Left ventricle myocardium inferior (tissue), 1 donor: Measurements from ENCODE around the gene GPR107. TPM values are rescaled to one million over a fixed set of nuclear protein-coding genes. Genes with fewer than 3 reads are reported as not detected.
"Not testable (repeated sequence)": the region's sequence is repeated elsewhere in the genome, so short reads cannot be mapped to it uniquely, and the experiment has no call there.

Experiments
- DNase-seq: peaks from one replicate; pipeline ENCODE4 v3.0.0-alpha.2; 2020
- H3K27ac ChIP-seq: fragments of 200-600 bp; replicated peaks from 2 replicates; pipeline ENCODE4 v1.8.0; 2021
- H3K27me3 ChIP-seq: fragments of 200-600 bp; 2 replicates; pipeline ENCODE4 v1.8.0; 2021; ENCODE audit warnings: low read depth
- H3K36me3 ChIP-seq: fragments of 200-600 bp; 2 replicates; pipeline ENCODE4 v1.8.0; 2021
- H3K4me1 ChIP-seq: fragments of 200-600 bp; 2 replicates; pipeline ENCODE4 v1.8.0; 2021
- H3K4me3 ChIP-seq: fragments of 200-600 bp; 2 replicates; pipeline ENCODE4 v1.8.0; 2021; ENCODE audit warnings: mild to moderate bottlenecking, moderate library complexity
- H3K9me3 ChIP-seq: fragments of 200-600 bp; replicated peaks from 2 replicates; pipeline ENCODE4 v1.8.0; 2021
- CTCF ChIP-seq: fragments of 200-600 bp; IDR thresholded peaks from 2 replicates; pipeline ENCODE4 v1.8.0; 2021; ENCODE audit warnings: antibody characterized with exemption, mild to moderate bottlenecking, borderline replicate concordance
- intact Hi-C: fragments of 100-400 bp; cut with micrococcal nuclease; formaldehyde crosslinking; loops from one replicate; pipeline ENCODE4 v1.11.0; 2022
- total RNA-seq: library from RNA; stranded (reverse); fragmentation: NEBNext Ultra II Directional; extraction: Animal tissue kit (Norgen Biotek cat#: 25700); gene quantifications from one replicate; pipeline ENCODE4 v1.2.1, GENCODE V29; 2021
- donor health status: DM: no; HTN: yes; CAD: no; lungs with severe emphysema.

Gene GPR107
- total RNA-seq, 1 donor from 2014 or later: 23.3 TPM

- DNase-seq: no peak
- TF ChIP-seq CTCF: no peak
- Histone ChIP-seq H3K27me3 (no peaks in the 10 kb centered on the region), H3K27ac (no peak overlapping the region), H3K4me3 (no peak overlapping the region), H3K9me3 (peaks cover 13% of the 10 kb centered on the region), H3K36me3 (peaks cover 5% of the 10 kb centered on the region), H3K4me1 (peaks cover 8% of the 10 kb centered on the region)
- intact Hi-C loops: no loop called here
These were observed 40.4 kb upstream of the GPR107 start for GRCh38 chr9:130013326-130013725.

GRCh38 chr9:130015353-130016019, 38.2 kb upstream of the GPR107 start:
- Histone ChIP-seq H3K27ac (no peak overlapping the region), H3K4me1 (peaks cover 12% of the 10 kb centered on the region), H3K9me3 (peaks cover 13% of the 10 kb centered on the region), H3K27me3 (no peaks in the 10 kb centered on the region), H3K4me3 (no peak overlapping the region), H3K36me3 (peaks cover 5% of the 10 kb centered on the region)
- no peak for DNase-seq
- intact Hi-C loops: no loop called here
- TF ChIP-seq CTCF: no peak

DNA sequence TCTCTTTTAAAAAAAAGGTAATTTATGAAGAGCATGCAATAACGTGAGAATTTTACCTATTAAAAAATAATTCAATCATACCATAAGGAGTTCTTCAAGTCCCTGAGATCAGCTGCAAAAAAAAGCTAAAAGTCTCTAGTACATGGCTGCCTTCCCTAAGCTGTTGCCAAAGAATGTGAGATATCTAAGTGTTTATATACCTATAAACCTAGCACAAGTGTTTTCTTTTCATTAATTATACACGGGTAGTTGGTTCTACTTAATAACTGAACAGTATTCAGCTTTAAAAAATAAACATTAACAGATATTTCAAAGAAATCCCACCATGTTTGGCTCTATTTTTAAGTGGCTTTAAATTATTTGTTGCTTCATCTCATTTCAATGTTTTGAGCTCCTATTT, 36.6 kb upstream of the GPR107 start:
- no peaks in the 10 kb centered on the region for H3K27me3 ChIP-seq
- no peak for DNase-seq
- peaks cover 26% of the 10 kb centered on the region for H3K4me1 ChIP-seq
- no peak overlapping the region for H3K4me3 ChIP-seq
- H3K9me3 ChIP-seq: peaks cover 5% of the 10 kb centered on the region
- no peak overlapping the region for H3K27ac ChIP-seq
- intact Hi-C loops: no loop called here
- H3K36me3 ChIP-seq: peaks cover 5% of the 10 kb centered on the region
- no peak for TF ChIP-seq CTCF

GRCh38 chr9:130017510-130017909, 36.2 kb upstream of the GPR107 start:
- peaks cover 26% of the 10 kb centered on the region for H3K4me1 ChIP-seq
- intact Hi-C loops, H3K9me3 ChIP-seq, H3K36me3 ChIP-seq, H3K4me3 ChIP-seq, DNase-seq, H3K27ac ChIP-seq, H3K27me3 ChIP-seq: not testable (repeated sequence)

- intact Hi-C loops: no loop called here
These were observed 35.4 kb upstream of the GPR107 start for GRCh38 chr9:130018265-130018664.

More at GRCh38 chr9:130018265-130018664, 35.4 kb upstream of the GPR107 start:
- H3K9me3 ChIP-seq: peaks cover 4% of the 10 kb centered on the region
- H3K36me3 ChIP-seq: peaks cover 5% of the 10 kb centered on the region
- H3K27me3 ChIP-seq: no peaks in the 10 kb centered on the region
- no peak overlapping the region for H3K27ac ChIP-seq
- DNase-seq: no peak
- no peak overlapping the region for H3K4me3 ChIP-seq
- TF ChIP-seq CTCF: no peak
- H3K4me1 ChIP-seq: peaks cover 29% of the 10 kb centered on the region
